Endothelial cell of umbilical vein (primary cell): Measurements from ENCODE around the gene DGKB.

Experiments used
- CTCF ChIP-seq, 2 donors: IDR thresholded peaks; 1 replicate in 1 of 2; 2 replicates in 1 of 2; pipeline ENCODE4 v1.5.1; 2011; ENCODE audit warnings: low read length in 2 of 2, mild to moderate bottlenecking in 2 of 2, moderate library complexity in 2 of 2, control low read depth in 1 of 2, inconsistent platforms in 1 of 2, low read depth in 1 of 2; ENCODE audit not compliant: insufficient read depth in 1 of 2; ENCODE audit errors: extremely low read depth in 1 of 2
- EZH2 ChIP-seq: IDR thresholded peaks from 2 replicates; pipeline ENCODE4 v1.6.1; 2012; ENCODE audit warnings: borderline replicate concordance, low read depth, mild to moderate bottlenecking, moderate library complexity, low read length, inconsistent platforms; ENCODE audit not compliant: severe bottlenecking
- FOS ChIP-seq: IDR thresholded peaks from 2 replicates; pipeline ENCODE4 v1.6.1; 2011; ENCODE audit warnings: mild to moderate bottlenecking, low read length, moderate library complexity, borderline replicate concordance; ENCODE audit not compliant: insufficient read depth
- JUN ChIP-seq: IDR thresholded peaks from 2 replicates; pipeline ENCODE4 v1.6.1; 2011; ENCODE audit warnings: borderline replicate concordance, low read depth; ENCODE audit not compliant: insufficient read length, insufficient read depth
- MAX ChIP-seq: IDR thresholded peaks from 2 replicates; pipeline ENCODE4 v1.6.1; 2011; ENCODE audit not compliant: insufficient read depth, insufficient read length
- MYC ChIP-seq: IDR thresholded peaks from one replicate; pipeline ENCODE4 v1.6.1; 2011; ENCODE audit warnings: mild to moderate bottlenecking, low read depth, low read length
- POLR2A ChIP-seq: IDR thresholded peaks from 2 replicates; pipeline ENCODE4 v1.6.1; 2012; ENCODE audit warnings: low read depth, mild to moderate bottlenecking, control low read depth, low read length
- POLR2AphosphoS5 ChIP-seq: IDR thresholded peaks from 2 replicates; pipeline ENCODE4 v1.6.1; 2012; ENCODE audit warnings: low read depth, mild to moderate bottlenecking, control low read depth, low read length, moderate library complexity; ENCODE audit not compliant: insufficient read depth

GRCh38 chr7:14389595-14389994 is 513.0 kb downstream of the DGKB start:
- TF ChIP-seq POLR2AphosphoS5 (no peak), CTCF (IDR thresholded peaks at IDR 0.05; ENCODE audit: extremely low read depth in 1 of 2, insufficient read depth in 1 of 2, low read depth in 1 of 2, low read length in 2 of 2) (no peak), MAX (no peak), POLR2A (no peak), EZH2 (no peak), MYC (no peak), JUN (no peak), FOS (no peak)
